HG02884 (cell line): Measurements from ENCODE around the gene MAPK9.

ENCODE experiments used
- ATAC-seq: cut with Tn5 transposase; IDR thresholded peaks from one replicate; pipeline ENCODE4 v1.9.1; 2021; ENCODE audit warnings: mild to moderate bottlenecking, moderate library complexity; ENCODE audit not compliant: unreplicated experiment

MAPK9 gene

GRCh38 chr5:180207593-180207992 is 84.3 kb downstream of the MAPK9 start:
- ATAC-seq: no peak

- ATAC-seq: no peak
Measured at GRCh38 chr5:180206993-180207392, 84.9 kb downstream of the MAPK9 start.

- ATAC-seq: no peak
Measured at GRCh38 chr5:180205916-180206315, 86.0 kb downstream of the MAPK9 start.

- ATAC-seq: no peak
Measured at GRCh38 chr5:180204276-180204819, 87.5 kb downstream of the MAPK9 start.

- ATAC-seq: no peak
Measured at GRCh38 chr5:180202939-180203573, 88.8 kb downstream of the MAPK9 start.

GRCh38 chr5:180201051-180201987 is 90.6 kb downstream of the MAPK9 start:
- ATAC-seq: no peak

- no peak for ATAC-seq
Measured at GRCh38 chr5:180199390-180199789, 92.5 kb downstream of the MAPK9 start.

GRCh38 chr5:180198208-180198607 is 93.7 kb downstream of the MAPK9 start:
- no peak for ATAC-seq

GRCh38 chr5:180197016-180197702 is 94.7 kb downstream of the MAPK9 start:
- no peak for ATAC-seq

- no peak for ATAC-seq
Measured at GRCh38 chr5:180194410-180195345, 97.2 kb downstream of the MAPK9 start.

- ATAC-seq: no peak
Measured at GRCh38 chr5:180193749-180194375, 98.0 kb downstream of the MAPK9 start.

- ATAC-seq: no peak
Measured at GRCh38 chr5:180191716-180192115, 100.2 kb downstream of the MAPK9 start.

- no peak for ATAC-seq
Measured at GRCh38 chr5:180187767-180188166, 104.1 kb downstream of the MAPK9 start.
